Eye (tissue), 1 donor: ENCODE results near the gene MYL10.

Experiments used
- DNase-seq: peaks from one replicate; pipeline ENCODE4 v3.0.0-alpha.2; 2015

The MYL10 gene

GRCh38 chr7:101629171-101629570, at the start of gene MYL10:
Gene MYL10, minus strand, starts transcription at chr7:101629296. Its CDS starts 178 bp downstream, at chr7:101629118.
- no peak for DNase-seq

GRCh38 chr7:101678658-101679057, 49.6 kb upstream of the MYL10 start:
- no peak for DNase-seq

GRCh38 chr7:101677797-101678479, 48.8 kb upstream of the MYL10 start:
- no peak for DNase-seq

- DNase-seq: no peak
Observed at GRCh38 chr7:101677391-101677790, 48.3 kb upstream of the MYL10 start.

- no peak for DNase-seq
Observed at GRCh38 chr7:101676956-101677355, 47.9 kb upstream of the MYL10 start.

- peak; percentile 46 for DNase-seq
Observed at GRCh38 chr7:101676062-101676598, 47.0 kb upstream of the MYL10 start.

- no peak for DNase-seq
Observed at GRCh38 chr7:101674439-101674838, 45.3 kb upstream of the MYL10 start.

GRCh38 chr7:101673951-101674350, 44.9 kb upstream of the MYL10 start:
- no peak for DNase-seq

- no peak for DNase-seq
Observed at GRCh38 chr7:101673315-101673714, 44.2 kb upstream of the MYL10 start.

- DNase-seq: no peak
Observed at GRCh38 chr7:101671371-101672356, 42.6 kb upstream of the MYL10 start.

- no peak for DNase-seq
Observed at GRCh38 chr7:101669307-101669706, 40.2 kb upstream of the MYL10 start.

GRCh38 chr7:101668726-101669125, 39.6 kb upstream of the MYL10 start:
- DNase-seq: no peak

GRCh38 chr7:101667920-101668319, 38.8 kb upstream of the MYL10 start:
- DNase-seq: no peak

- no peak for DNase-seq
Observed at GRCh38 chr7:101667399-101667798, 38.3 kb upstream of the MYL10 start.

- no peak for DNase-seq
Observed at GRCh38 chr7:101666741-101667140, 37.6 kb upstream of the MYL10 start.

GRCh38 chr7:101666293-101666692, 37.2 kb upstream of the MYL10 start:
- DNase-seq: no peak

- no peak for DNase-seq
Observed at GRCh38 chr7:101664893-101665471, 35.9 kb upstream of the MYL10 start.

- DNase-seq: peak; percentile 45
Observed at GRCh38 chr7:101664436-101664835, 35.3 kb upstream of the MYL10 start.

GRCh38 chr7:101663747-101664146, 34.7 kb upstream of the MYL10 start:
- no peak for DNase-seq

GRCh38 chr7:101662447-101662998, 33.4 kb upstream of the MYL10 start:
- DNase-seq: no peak

- no peak for DNase-seq
Observed at GRCh38 chr7:101659706-101660105, 30.6 kb upstream of the MYL10 start.

GRCh38 chr7:101657171-101657570, 28.1 kb upstream of the MYL10 start:
- DNase-seq: no peak

GRCh38 chr7:101651112-101651511, 22.0 kb upstream of the MYL10 start:
- no peak for DNase-seq
